ENCODE data around the gene KRTAP4-9.
"Not testable (repeated sequence)": the region's sequence is repeated elsewhere in the genome, so short reads cannot be mapped to it uniquely, and the experiment has no call there.

KRTAP4-9 gene

DNA sequence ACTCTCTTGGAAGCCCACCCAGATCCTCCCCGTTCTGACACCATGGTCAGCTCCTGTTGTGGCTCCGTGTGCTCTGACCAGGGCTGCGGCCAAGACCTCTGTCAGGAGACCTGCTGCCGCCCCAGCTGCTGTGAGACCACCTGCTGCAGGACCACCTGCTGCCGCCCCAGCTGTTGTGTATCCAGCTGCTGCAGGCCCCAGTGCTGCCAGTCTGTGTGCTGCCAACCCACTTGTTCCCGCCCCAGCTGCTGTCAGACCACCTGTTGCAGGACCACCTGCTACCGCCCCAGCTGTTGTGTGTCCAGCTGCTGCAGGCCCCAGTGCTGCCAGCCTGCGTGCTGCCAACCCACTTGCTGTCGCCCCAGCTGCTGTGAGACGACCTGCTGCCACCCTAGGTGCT lies at the start of gene KRTAP4-9:
KRTAP4-9 (plus strand) TSS at position 43 of the 400 bp plus-strand sequence; CDS start at position 43, 0 bp downstream.
- DNase-seq (ENCODE audit: low read depth) = not testable (repeated sequence)

DNA sequence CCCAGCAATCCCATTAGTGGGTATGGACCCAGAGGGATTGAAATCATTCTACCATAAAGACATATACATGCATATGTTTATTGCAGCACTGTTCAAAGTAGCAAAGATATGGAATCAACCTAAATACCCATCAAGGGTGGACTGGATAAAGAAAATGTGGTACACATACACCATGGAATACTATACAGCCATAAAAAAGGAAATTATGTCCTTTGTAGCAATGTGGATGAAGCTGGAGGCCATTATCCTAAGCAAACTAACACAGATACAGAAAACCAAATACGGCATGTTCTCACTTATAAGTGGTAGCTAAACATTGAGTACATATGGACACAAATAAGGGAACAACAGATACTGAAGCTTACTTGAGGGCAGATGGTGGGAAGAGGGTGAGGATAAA lies 47.6 kb upstream of the KRTAP4-9 start:
- no peak for DNase-seq (ENCODE audit: low read depth)

DNA sequence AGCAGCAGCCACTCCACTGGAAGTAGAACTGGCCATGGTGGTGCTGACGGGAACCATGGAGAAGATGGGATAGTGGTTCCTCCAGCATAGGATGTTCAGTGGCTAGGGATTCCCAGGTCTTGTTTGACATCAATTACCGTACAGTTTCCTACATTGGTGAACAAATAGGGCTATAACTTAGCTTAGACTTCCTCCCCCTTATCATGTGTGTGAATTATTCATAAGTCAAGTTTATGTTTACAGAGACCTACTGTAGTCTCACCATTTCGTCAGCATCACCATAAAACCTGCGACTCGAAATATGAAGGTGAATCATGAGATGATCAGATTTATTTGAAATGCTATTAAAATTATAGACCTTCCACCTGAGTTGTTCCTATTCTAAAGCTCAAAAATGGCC lies 46.4 kb upstream of the KRTAP4-9 start:
- DNase-seq (ENCODE audit: low read depth) = no peak

DNA sequence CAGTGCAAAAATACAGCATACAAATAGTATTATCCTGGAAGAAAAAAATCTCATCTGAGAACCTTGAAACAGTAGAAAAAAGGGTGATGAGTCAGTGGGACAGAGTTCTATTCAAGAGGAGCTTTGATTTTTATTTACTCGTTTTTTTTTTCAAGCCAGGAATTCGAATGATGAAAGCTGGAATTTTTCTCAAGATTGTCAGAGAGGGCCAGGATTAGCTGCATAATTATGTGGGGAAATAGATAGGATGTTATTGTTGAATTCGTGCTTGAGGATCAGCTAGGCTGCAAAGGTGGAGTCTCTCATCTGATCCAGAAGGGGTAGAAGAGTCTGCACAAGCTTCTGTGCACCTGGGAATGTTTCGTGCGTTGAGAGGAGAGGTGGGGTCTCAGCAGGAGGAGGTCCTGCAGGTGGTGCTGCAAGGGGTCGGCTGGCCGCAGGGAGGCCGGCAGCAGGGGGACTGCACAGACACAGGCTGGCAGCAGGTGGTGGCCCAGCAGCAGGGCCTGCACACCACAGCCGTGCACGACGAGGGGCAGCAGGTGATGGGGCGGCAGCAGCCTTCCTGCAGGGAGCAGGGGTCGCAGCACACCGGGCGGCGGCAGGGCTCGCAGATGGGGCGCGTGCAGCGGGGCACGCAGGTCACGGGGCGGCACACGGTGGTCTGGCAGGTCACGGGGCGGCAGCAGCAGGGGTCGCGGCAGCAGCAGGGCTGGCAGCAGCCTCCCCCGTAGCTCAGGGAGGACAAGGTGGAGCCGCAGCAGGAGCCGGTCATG lies 45.7 kb upstream of the KRTAP4-9 start:
- not testable (repeated sequence) for DNase-seq (ENCODE audit: low read depth)

DNA sequence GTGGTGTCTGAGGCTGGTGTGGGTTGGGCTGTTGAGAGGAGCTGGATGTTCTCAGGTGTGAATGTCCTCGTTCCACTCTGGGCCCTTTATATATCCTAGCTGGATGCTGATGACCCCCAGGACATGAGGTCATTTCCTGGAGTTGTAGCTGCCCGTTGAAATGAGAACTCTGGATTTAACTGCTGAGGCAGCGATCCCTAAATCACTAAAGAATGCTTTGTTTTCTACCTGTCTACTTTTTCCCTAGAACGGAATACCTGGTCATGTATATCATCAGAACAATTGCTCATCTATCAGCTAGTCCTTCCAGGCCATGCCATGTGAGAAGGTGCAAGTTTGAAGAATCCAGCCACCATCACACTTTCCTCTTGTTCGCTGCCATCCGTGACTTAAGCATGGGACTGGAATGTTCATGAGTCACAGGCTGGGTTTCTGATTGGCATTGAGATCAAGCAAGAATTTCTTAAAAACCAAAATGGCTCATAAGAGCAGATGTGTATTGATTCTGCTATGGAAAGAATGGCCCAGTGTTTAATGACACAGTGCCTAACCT lies 45.1 kb upstream of the KRTAP4-9 start, which contains the start of gene KRTAP2-3:
KRTAP2-3 (minus strand) TSS at position 63 of the 553 bp plus-strand sequence. CDS start 64 bp downstream, outside the sequence.
- no peak for DNase-seq (ENCODE audit: low read depth)

DNA sequence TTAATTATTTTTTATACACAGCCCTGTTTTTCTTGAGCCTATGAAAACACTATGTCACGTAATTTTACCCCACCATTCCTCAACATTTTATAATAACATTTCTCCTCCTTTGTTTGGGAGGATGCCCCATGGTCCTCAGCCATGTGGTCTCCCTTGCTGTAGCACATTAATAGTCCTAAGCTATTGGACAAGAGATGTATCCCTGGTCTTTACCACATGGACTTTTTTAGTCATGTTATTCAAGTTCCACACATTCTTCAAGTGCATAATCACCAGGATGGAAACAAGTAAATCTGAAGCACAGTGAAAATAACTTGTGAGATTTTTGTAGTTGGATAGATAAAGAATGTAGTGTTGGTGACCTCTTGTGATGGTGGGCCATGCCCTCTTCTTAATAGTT lies 43.2 kb upstream of the KRTAP4-9 start:
- no peak for DNase-seq (ENCODE audit: low read depth)

DNA sequence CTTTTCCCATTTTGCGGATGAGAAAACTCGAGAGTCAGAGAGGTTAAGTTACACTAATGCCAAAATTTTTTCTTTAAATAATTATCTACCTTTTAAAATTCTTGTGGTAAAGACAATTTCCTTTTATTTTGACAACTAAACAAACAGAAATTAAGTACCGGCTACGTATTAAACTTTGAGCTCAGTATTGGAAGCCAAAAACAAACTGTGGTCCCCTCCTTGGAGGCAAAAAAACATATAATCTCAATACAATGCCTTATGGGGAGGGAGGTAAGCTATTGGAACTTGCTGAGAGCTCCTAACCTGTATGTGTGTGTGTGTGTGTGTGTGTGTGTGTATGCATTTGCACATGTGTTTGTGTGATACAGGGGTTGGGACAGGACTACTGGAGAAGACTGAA lies 41.7 kb upstream of the KRTAP4-9 start:
- no peak for DNase-seq (ENCODE audit: low read depth)

DNA sequence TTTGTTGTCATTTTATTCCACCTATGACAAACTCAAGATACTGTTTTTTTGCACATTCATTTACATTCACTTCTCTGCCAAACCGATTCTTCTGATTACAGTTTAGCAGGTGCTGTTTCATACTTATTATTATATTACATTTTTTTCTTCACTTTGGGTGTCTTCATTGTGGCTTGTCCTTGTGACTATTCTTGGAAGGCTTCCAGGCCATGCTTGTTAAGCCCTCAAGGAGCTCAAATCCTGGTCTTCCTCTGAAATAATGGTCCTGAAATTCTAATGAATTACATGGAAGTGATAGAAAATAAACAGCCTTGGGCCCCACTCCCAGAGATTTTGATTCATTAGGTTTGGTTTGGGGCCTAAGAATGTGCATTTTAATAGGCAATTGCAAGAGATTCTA lies 40.9 kb upstream of the KRTAP4-9 start:
- DNase-seq (ENCODE audit: low read depth) = no peak

DNA sequence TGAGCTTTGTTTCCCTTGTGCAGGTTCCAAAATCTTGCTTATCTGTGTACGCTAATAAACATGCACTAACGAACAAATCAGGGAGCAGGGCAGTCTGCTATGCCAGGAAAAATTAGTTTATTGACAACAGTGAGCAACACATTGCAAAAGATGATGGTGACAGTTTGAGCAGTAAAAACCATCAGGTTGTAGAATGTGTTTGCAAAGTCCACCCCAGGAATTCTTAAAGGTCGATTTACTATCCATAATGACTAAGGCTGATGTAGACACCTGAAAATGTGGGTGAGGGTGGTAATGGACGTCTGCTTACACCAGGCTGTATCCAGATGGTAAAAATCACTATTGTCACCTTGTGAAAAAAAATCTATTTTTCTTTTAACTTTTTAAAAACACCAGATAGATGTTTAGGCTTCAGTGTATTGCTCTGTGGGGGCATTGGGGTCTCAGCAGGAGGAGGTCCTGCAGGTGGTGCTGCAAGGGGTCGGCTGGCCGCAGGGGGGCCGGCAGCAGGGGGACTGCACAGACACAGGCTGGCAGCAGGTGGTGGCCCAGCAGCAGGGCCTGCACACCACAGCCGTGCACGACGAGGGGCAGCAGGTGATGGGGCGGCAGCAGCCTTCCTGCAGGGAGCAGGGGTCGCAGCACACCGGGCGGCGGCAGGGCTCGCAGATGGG lies 40.0 kb upstream of the KRTAP4-9 start:
- DNase-seq (ENCODE audit: low read depth) = not testable (repeated sequence)

DNA sequence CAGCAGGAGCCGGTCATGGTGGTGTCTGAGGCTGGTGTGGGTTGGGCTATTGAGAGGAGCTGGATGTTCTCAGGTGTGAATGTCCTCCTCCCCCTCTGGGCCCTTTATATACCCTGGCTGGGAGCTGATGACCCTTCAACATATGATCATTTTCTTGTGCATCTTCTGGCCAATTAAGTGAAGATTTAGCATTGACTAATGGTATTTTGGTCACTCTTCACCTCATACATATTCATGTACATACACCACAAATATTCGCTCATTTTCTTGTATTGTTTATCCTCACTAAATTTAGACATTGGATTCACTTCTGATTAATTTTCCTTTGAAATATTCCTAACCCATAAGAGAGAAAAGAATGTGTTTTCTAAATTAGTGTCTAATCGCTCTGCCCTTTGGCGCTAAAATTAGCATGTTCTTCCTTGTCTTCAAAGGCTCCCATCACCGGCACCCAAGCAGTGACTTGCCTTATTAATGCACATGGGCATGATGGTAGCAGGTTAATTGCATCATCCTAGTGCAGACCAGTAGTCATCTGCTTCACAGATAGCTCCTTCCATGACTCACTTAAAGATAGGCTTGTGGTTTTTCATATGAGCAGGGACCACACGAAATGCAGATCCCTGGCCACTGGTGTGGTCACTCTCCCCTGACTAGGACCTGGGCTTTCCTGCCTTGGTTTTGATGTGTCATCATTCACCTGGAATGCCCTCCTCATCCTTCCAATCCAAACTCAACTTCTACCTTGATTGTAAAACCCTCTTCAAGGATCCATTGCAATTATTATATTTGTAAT lies 39.2 kb upstream of the KRTAP4-9 start, which contains the start of gene KRTAP2-4:
KRTAP2-4 (minus strand) TSS at position 51 of the 796 bp plus-strand sequence; CDS start at position 17, 34 bp downstream.
- DNase-seq (ENCODE audit: low read depth) = no peak

DNA sequence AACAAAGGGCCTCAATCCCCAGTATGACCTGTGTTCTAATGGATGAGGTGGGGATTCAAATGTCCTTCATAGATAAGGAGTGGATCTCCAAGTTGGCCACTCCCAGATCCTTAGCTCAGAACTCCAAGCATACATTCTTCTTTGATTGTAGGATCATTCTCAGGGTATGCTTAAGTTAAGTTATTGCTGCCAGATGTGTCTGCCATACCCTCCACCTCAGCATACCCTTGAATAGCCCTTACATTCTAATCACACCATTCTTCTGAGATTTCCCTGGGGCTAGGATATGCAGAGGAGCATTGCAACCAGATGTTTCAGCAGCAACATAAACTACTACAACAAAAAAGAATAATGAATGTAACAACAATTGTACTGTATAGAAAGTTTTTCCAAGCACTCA lies 37.9 kb upstream of the KRTAP4-9 start:
- DNase-seq (ENCODE audit: low read depth) = no peak

DNA sequence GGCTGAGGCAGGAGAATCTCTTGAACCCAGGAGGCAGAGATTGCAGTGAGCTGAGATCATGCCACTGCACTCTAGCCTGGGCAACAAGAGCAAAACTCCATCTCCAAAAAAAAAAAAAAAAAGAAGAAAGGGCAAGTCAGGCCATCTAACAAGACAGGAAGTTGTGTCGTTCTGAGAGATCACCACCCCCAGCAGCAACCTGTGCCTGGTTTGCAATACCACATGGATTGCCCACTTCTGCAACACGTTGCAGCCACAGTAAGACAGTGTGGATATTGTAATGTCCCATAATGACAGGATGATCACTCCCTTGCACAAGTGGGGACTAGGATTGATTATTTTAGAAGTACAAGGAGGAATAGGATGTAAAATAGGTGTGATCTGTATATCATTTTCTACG lies 36.2 kb upstream of the KRTAP4-9 start:
- DNase-seq (ENCODE audit: low read depth) = no peak

DNA sequence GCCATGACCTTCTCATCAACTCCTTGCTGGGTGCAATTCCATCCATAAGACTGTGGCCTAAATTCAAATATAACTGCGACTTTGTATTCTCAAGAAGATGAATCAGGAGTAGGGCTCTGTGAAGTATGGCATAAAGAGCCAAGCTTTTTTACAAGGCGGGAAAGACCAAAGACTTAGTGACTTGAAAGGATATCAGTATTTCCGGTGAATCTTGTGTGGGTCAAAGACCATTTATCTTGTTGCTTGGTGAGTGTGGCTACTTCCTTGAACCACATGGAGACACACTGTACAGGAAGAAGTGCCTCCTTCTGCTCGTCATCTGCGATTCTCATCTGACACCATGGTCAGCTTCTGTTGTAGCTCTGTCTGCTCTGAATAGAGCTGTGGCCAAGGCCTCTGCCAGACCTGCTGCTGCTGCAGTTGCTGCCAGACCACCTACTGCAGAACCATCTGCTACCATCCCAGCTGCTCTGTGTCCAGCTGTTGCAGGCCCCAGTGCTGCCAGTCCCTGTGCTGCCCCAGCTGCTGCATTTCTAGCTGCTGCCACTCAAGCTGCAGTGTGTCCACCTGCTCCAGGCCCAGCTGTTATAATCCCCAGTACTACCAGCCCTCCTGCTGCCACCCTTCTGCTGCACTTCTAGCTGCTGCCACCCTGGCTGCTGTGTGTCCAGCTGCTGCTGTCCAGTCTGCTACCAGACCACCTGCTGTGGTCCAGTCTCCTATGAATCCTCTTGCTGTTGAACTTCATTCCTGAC lies 33.4 kb upstream of the KRTAP4-9 start:
- no peak for DNase-seq (ENCODE audit: low read depth)

DNA sequence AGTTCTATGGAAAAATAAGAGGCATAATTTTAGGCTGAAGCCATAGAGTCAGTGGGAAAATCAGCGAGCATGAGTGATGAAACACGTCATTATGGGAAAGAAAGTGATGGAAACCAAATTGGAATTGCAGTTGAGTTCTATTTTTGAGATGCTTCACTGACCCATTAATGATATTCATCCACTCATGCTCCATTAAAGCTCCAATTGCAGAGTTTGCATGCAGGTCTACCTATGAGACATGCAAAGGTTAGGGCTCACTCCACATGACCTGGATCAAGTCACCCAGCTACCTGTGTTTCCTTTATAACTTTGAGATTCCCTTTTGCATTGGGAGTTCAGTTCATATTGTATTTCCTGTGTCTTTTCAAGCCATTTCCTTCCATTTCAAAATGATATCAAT lies 31.5 kb upstream of the KRTAP4-9 start:
- no peak for DNase-seq (ENCODE audit: low read depth)

DNA sequence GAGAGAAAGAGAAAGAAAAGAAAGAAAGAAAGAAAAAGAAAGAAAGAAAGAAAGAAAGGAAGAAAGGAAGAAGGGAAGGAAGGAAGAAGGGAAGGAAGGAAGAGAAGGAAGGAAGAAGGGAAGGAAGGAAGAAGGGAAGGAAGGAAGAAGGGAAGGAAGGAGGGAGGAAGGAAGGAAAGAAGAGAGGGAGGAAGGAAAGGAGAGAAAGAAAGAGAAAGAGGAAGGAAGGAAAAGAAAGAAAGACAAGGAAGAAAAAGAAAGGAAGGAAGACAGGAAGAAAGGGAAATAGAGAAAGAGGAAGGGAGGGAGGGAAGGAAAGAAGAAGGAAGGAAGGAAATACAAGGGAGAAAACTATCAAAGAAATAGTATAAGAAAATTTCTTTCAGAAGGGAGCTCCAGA lies 28.4 kb upstream of the KRTAP4-9 start:
- no peak for DNase-seq (ENCODE audit: low read depth)

DNA sequence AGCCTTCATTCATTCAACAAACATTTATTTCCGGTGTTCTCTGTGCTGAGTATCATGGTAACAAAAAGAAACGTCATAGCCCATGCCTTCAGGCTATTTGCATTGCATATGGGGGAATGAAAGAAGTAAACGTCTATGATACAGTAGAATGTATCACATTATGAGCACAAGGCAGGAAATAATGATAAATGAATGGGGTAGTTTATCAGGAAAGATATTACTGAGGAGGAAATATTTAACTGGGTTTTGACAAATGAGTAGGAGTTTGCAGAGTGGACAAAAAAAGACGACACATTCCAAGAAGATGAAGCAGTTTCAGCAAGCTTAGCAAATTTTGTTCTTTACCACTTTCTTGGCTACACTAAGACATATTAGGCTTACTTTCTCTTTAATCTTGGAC lies 22.6 kb upstream of the KRTAP4-9 start:
- no peak for DNase-seq (ENCODE audit: low read depth)

DNA sequence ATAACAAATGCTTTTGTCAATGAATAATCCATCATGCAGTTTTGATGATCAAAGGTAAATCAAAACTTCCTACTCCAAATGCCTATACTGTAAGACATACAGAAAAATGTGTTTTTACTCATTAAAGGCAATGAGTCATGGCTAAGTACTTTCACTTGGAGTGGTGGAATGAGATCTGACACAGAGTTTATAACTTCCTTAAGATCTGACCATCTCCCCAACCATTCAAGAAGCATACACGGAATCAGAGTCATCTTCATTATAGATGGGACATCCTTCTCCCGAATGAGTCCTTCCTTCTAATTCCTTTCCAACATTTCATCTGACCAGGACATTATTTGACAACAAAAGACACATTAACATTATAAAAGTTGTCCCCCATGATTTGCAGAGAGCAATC lies 21.8 kb upstream of the KRTAP4-9 start:
- DNase-seq (ENCODE audit: low read depth) = not testable (repeated sequence)

DNA sequence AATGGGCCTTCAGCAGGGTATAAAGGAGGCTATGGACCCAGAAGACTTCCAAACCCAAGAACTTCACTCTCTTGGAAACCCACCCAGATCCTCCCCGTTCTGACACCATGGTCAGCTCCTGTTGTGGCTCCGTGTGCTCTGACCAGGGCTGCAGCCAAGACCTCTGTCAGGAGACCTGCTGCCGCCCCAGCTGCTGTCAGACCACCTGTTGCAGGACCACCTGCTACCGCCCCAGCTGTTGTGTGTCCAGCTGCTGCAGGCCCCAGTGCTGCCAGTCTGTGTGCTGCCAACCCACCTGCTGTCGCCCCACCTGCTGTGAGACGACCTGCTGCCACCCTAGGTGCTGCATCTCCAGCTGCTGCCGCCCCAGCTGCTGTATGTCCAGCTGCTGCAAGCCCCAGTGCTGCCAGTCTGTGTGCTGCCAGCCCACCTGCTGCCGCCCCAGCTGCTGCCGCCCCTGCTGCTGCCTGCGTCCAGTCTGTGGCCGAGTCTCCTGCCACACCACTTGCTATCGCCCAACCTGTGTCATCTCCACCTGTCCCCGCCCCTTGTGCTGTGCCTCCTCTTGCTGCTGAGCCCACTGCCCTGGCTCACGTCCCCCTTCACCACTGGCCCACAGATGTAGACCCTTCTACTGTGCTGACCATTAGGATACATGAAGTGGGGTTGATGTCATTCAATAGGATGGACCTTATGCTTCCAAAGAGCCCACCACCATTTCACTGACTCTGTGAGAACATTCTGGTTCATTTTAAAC lies 20.9 kb upstream of the KRTAP4-9 start, which contains the start of gene KRTAP4-7:
KRTAP4-7 (plus strand) TSS at position 51 of the 757 bp plus-strand sequence; CDS start at position 108, 57 bp downstream.
- not testable (repeated sequence) for DNase-seq (ENCODE audit: low read depth)

DNA sequence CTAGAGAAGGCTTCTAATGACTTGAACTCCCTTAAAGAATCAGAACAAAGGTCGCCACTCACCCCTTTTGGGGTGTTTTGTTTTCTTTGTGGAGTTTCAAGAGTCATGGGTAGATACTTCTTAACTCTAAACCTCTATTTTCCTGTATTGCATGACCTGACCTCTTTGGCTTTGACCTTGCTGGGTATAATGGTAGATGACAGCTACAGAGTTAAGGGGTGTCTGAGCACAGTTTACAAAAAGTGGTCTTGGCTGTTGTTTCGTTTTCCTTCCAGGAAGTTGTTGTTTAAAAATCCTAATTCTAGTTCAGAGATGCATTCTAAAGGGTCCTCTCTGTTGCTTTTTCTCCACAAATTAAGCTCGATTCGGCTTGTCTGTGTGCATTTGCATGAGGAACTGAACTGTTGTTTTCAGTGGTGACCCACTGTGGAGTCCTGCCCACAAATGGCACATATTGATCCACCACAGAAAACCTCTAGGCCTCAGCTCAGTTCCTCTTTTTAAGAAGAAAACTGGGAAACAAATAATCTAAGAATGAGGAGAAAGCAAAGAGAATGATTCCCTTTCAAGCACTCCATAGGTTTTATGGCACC lies 16.3 kb upstream of the KRTAP4-9 start:
- not testable (repeated sequence) for DNase-seq (ENCODE audit: low read depth)

DNA sequence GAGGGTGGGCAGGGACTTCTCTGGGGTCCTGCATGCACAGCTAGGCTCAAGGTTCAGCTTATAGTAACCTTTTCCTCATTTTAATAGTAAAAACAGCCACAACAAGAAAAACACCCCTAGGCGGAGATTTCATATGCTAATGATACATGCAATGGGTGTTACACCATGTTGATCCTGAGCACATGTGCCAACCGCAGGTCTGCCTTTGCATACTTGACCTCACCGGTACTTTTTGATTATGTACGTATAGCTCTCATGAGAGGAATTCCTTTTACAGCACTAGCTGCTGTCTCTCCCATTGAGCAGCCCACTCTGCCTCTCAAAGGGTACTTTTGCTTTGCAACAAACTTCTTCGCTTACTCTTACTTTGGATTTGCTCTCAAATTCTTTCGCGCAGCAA lies 9.1 kb upstream of the KRTAP4-9 start:
- DNase-seq (ENCODE audit: low read depth) = no peak
